Caco-2 (cell line): Measurements from ENCODE around the gene CDKN2A. TPM values are rescaled to one million over a fixed set of nuclear protein-coding genes. Genes with fewer than 3 reads are reported as not detected.

Source experiments
- BruUV-seq: library from RNA; stranded (reverse); fragments of 400-500 nt; replicated peaks from 2 replicates; lab custom pipeline; 2021; lab: Mats Ljungman, UMichigan
- CTCF ChIA-PET: fragments of 300-600 bp; sonication (Branson Sonifier 250); formaldehyde crosslinking; loops from one replicate; lab custom pipeline; 2022; ENCODE audit warnings: antibody characterized with exemption; lab: Charles Lee
- POLR2A ChIA-PET: fragments of 300-600 bp; sonication (Branson Sonifier 250); formaldehyde crosslinking; loops from one replicate; lab custom pipeline; 2022; ENCODE audit warnings: antibody characterized with exemption; lab: Charles Lee
- DNase-seq, 2 experiments: peaks; one replicate each; pipeline versions ENCODE4 v3.0.0 to v3.0.0-alpha.2; 2020 to 2022
- H3K27me3 ChIP-seq: replicated peaks from 2 replicates; pipeline ENCODE4 v1.6.0; 2011; ENCODE audit warnings: low read length; ENCODE audit not compliant: control insufficient read depth, insufficient read depth
- H3K36me3 ChIP-seq: 2 replicates; pipeline ENCODE4 v1.5.1; 2011; ENCODE audit warnings: low read length; ENCODE audit not compliant: control insufficient read depth, insufficient read depth
- H3K4me1 ChIP-seq: fragments of 250-450 bp; sonication (Bioruptor Pico); 2 replicates; pipeline ENCODE4 v1.5.1; 2020; ENCODE audit warnings: mild to moderate bottlenecking
- H3K4me3 ChIP-seq: 2 replicates; pipeline ENCODE4 v1.5.1; 2011; ENCODE audit warnings: low read depth, mild to moderate bottlenecking, control low read depth, low read length
- H3K9me3 ChIP-seq: fragments of 250-450 bp; sonication (Bioruptor Pico); 2 replicates; pipeline ENCODE4 v1.5.1; 2020; ENCODE audit warnings: mild to moderate bottlenecking, moderate library complexity
- H3K27ac Mint-ChIP-seq: one replicate; pipeline ENCODE4 v1.8.0; 2022; ENCODE audit warnings: mixed read lengths; ENCODE audit not compliant: unreplicated experiment
- H3K27me3 Mint-ChIP-seq: one replicate; pipeline ENCODE4 v1.8.0; 2022; ENCODE audit warnings: mixed read lengths; ENCODE audit not compliant: insufficient read depth, unreplicated experiment
- H3K36me3 Mint-ChIP-seq: one replicate; pipeline ENCODE4 v1.8.0; 2022; ENCODE audit warnings: mild to moderate bottlenecking, mixed read lengths; ENCODE audit not compliant: insufficient read depth, unreplicated experiment
- H3K4me1 Mint-ChIP-seq: one replicate; pipeline ENCODE4 v1.8.0; 2022; ENCODE audit warnings: low read depth, mixed read lengths; ENCODE audit not compliant: unreplicated experiment
- H3K4me3 Mint-ChIP-seq: one replicate; pipeline ENCODE4 v1.8.0; 2022; ENCODE audit warnings: mild to moderate bottlenecking, moderate library complexity, mixed read lengths; ENCODE audit not compliant: unreplicated experiment
- H3K9me3 Mint-ChIP-seq: one replicate; pipeline ENCODE4 v1.8.0; 2022; ENCODE audit warnings: mixed read lengths; ENCODE audit not compliant: unreplicated experiment
- intact Hi-C: fragments of 100-400 bp; cut with micrococcal nuclease; formaldehyde crosslinking; loops from one replicate; pipeline ENCODE4 v1.10.0; 2022; ENCODE audit not compliant: unreplicated experiment
- total RNA-seq: library from RNA; stranded (reverse); gene quantifications from 2 replicates; pipeline ENCODE4 v1.2.3, GENCODE V29; 2022
- TF ChIP-seq, protein P1 (sequence below), 2 experiments: fragments of 200-600 bp in 1 of 2; IDR thresholded peaks; 1 replicate in 1 of 2; 2 replicates in 1 of 2; pipeline versions ENCODE4 v1.5.1 to v1.8.0; 2011 to 2022; ENCODE audit warnings: antibody characterized with exemption in 1 of 2, control low read depth in 1 of 2, inconsistent platforms in 1 of 2, low read depth in 1 of 2, low read length in 1 of 2, mild to moderate bottlenecking in 1 of 2, moderate library complexity in 1 of 2; ENCODE audit not compliant: insufficient read depth in 1 of 2, severe bottlenecking in 1 of 2, unreplicated experiment in 1 of 2

Gene CDKN2A
- total RNA-seq, 1 experiment from 2014 or later = 48.0 TPM

DNA sequence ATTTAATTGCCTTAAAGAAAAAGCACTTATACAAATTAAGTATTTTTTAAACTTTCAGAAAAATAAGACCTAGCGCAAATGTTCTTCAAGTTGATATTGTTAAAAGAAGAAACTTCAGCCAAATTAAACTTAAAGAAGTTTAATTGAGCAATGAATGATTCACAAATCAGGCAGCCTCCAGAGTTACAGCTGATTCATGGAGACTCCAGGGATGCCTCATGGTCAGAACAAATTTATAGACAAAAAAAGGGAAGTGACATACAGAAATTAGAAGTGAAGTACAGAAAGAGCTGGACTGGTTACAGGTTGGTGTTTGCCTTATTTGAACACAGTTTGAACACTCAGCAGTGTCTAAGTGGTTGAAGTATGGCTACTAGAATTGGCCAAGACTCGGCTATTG, 60.3 kb downstream of the CDKN2A start:
- H3K4me1 ChIP-seq = no peaks in the 10 kb centered on the region
- Mint-ChIP-seq H3K4me1 (no peaks in the 10 kb centered on the region), H3K27ac (no peak overlapping the region), H3K27me3 (no peaks in the 10 kb centered on the region), H3K9me3 (no peaks in the 10 kb centered on the region), H3K36me3 (no peaks in the 10 kb centered on the region), H3K4me3 (no peak overlapping the region)
- TF ChIP-seq, protein P1, sequence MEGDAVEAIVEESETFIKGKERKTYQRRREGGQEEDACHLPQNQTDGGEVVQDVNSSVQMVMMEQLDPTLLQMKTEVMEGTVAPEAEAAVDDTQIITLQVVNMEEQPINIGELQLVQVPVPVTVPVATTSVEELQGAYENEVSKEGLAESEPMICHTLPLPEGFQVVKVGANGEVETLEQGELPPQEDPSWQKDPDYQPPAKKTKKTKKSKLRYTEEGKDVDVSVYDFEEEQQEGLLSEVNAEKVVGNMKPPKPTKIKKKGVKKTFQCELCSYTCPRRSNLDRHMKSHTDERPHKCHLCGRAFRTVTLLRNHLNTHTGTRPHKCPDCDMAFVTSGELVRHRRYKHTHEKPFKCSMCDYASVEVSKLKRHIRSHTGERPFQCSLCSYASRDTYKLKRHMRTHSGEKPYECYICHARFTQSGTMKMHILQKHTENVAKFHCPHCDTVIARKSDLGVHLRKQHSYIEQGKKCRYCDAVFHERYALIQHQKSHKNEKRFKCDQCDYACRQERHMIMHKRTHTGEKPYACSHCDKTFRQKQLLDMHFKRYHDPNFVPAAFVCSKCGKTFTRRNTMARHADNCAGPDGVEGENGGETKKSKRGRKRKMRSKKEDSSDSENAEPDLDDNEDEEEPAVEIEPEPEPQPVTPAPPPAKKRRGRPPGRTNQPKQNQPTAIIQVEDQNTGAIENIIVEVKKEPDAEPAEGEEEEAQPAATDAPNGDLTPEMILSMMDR (IDR thresholded peaks at IDR 0.05; ENCODE audit: insufficient read depth in 1 of 2, low read depth in 1 of 2, low read length in 1 of 2, severe bottlenecking in 1 of 2, unreplicated experiment in 1 of 2) = no peak
- ChIA-PET POLR2A (no interaction called here), CTCF (no interaction called here)
- H3K36me3 ChIP-seq = no peaks in the 10 kb centered on the region
- no peaks in the 10 kb centered on the region for H3K27me3 ChIP-seq
- intact Hi-C loops = no loop called here
- DNase-seq = no peak
- no peak overlapping the region for H3K4me3 ChIP-seq
- H3K9me3 ChIP-seq = no peaks in the 10 kb centered on the region
- no TSS peak for BruUV-seq

DNA sequence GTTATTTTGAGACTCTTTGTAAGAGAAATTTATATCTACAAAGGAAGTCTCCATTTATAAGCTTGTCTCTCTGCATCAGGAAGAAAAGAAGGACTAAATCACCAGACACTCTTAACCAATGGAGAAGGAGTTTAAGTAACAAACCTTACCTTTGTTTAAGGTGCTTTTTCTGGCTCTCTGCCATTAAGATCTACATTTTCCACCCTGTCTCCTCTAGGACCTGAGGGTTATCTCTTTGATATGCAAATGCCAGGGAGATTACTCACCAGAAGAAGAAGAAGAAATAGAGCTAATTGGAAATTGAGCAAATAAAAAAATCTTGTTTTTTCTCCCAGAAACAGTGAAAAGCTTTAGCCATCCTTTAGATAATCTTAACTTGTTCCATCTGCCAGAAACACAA, 60.9 kb downstream of the CDKN2A start:
- H3K4me3 ChIP-seq = no peak overlapping the region
- no peaks in the 10 kb centered on the region for H3K27me3 ChIP-seq
- Mint-ChIP-seq H3K27ac (no peak overlapping the region), H3K4me1 (no peaks in the 10 kb centered on the region), H3K36me3 (no peaks in the 10 kb centered on the region), H3K27me3 (no peaks in the 10 kb centered on the region), H3K4me3 (no peak overlapping the region), H3K9me3 (no peaks in the 10 kb centered on the region)
- CTCF ChIA-PET = no interaction called here
- no TSS peak for BruUV-seq
- no peaks in the 10 kb centered on the region for H3K4me1 ChIP-seq
- intact Hi-C loops = no loop called here
- H3K36me3 ChIP-seq = no peaks in the 10 kb centered on the region
- no peak for DNase-seq
- TF ChIP-seq, protein P1 (IDR thresholded peaks at IDR 0.05; ENCODE audit: insufficient read depth in 1 of 2, low read depth in 1 of 2, low read length in 1 of 2, severe bottlenecking in 1 of 2, unreplicated experiment in 1 of 2) = no peak
- POLR2A ChIA-PET = no interaction called here
- H3K9me3 ChIP-seq = no peaks in the 10 kb centered on the region

DNA sequence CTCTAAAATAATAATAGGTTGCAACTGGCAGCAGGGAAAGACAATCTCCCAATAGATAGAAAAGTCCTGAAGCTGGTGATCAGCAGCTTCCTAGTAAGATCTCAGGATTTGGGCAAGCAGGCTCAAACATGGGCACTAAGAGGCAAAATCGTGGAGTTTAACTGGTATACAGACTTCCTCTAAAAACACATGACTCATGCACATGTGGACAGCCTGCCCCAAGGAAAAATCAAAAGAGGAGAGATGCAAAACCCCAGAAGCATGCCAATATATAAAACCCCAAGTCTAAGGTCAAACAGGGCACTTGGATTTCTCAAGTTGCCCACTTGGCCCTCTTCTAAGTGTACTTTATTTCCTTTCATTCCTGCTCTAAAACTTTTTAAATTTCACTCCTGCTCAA, 62.8 kb downstream of the CDKN2A start:
- no peak overlapping the region for H3K4me3 Mint-ChIP-seq
- BruUV-seq = no TSS peak
- H3K27ac Mint-ChIP-seq = no peak overlapping the region
- no peaks in the 10 kb centered on the region for H3K4me1 ChIP-seq
- no peaks in the 10 kb centered on the region for H3K36me3 ChIP-seq
- intact Hi-C loops = no loop called here
- no peak overlapping the region for H3K4me3 ChIP-seq
- ChIA-PET POLR2A (no interaction called here), CTCF (no interaction called here)
- no peak for DNase-seq
- H3K9me3 ChIP-seq = no peaks in the 10 kb centered on the region
- TF ChIP-seq, protein P1 (IDR thresholded peaks at IDR 0.05; ENCODE audit: insufficient read depth in 1 of 2, low read depth in 1 of 2, low read length in 1 of 2, severe bottlenecking in 1 of 2, unreplicated experiment in 1 of 2) = no peak
- no peaks in the 10 kb centered on the region for H3K9me3 Mint-ChIP-seq
- no peaks in the 10 kb centered on the region for H3K27me3 Mint-ChIP-seq
- no peaks in the 10 kb centered on the region for H3K4me1 Mint-ChIP-seq
- H3K36me3 Mint-ChIP-seq = no peaks in the 10 kb centered on the region
- H3K27me3 ChIP-seq = no peaks in the 10 kb centered on the region
